Measurements from ENCODE around the gene VGF. TPM values are rescaled to one million over a fixed set of nuclear protein-coding genes. Genes with fewer than 3 reads are reported as not detected.

Gene VGF
- total and polyA plus RNA-seq, 7 donors: 0.03 to 4.3 (median 0.10) TPM; not detected in 4

DNA sequence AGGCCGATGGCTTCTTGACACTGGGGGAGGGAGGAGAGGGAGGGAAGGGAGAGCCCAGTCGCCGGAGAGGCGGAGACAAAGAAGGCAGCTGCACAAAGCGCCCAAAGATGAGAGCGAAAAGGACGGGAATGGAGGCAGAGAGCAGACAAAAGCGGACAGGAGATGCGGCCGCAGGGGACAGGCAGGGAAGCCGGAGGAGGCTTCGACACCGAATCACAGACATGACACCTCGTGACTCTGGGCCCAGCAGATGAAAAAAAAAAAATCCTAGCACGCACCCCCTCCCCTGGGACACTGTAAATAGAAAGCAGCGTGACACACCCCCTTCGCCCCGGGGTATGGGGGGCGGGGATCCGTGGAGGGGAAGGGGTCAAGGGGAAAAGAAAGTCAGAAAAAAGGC is 13.7 kb upstream of the VGF start:
- intact Hi-C loops (cut with DNase I): no loop called here
- DNase-seq (no peak), ATAC-seq (no peak)
- no peak overlapping the region for H3K4me3 ChIP-seq
- no peaks in the 10 kb centered on the region for H3K36me3 ChIP-seq (ENCODE audit: insufficient read depth in 1 of 2, low read depth in 1 of 2)
- H3K27me3 ChIP-seq (ENCODE audit: insufficient read depth in 3 of 3, low read length in 2 of 3): peaks cover 0 to 82% (median 24%) of the 10 kb centered on the region in 3 donors
- H3K27ac ChIP-seq: no peak overlapping the region
- H3K4me1 ChIP-seq: no peaks in the 10 kb centered on the region
- H3K9me3 ChIP-seq: no peaks in the 10 kb centered on the region
- 1% methylated on average over 18 to 20 of the region's 20 CpGs for WGBS, 3 donors
- TF ChIP-seq, protein P1, sequence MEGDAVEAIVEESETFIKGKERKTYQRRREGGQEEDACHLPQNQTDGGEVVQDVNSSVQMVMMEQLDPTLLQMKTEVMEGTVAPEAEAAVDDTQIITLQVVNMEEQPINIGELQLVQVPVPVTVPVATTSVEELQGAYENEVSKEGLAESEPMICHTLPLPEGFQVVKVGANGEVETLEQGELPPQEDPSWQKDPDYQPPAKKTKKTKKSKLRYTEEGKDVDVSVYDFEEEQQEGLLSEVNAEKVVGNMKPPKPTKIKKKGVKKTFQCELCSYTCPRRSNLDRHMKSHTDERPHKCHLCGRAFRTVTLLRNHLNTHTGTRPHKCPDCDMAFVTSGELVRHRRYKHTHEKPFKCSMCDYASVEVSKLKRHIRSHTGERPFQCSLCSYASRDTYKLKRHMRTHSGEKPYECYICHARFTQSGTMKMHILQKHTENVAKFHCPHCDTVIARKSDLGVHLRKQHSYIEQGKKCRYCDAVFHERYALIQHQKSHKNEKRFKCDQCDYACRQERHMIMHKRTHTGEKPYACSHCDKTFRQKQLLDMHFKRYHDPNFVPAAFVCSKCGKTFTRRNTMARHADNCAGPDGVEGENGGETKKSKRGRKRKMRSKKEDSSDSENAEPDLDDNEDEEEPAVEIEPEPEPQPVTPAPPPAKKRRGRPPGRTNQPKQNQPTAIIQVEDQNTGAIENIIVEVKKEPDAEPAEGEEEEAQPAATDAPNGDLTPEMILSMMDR (IDR thresholded peaks at IDR 0.05): no peak

DNA sequence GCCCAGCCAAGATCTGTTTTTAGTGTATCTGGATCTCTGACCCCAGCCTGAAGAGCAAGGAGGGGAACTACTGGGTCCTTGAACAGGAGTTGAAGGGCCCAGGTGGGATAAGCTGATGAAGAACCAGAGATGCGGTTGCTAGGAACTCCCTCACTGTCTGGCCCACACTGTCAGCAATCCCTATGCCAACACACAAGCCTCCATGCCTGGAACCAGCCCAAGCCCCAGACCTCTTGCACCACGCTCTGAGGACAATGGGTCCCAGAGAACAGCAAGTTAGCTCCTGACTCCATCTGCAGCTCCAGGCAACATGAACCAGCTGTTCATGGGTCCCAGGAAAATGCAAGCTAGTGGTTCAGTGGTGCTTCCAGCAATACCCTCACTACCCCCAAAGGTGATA is 12.3 kb upstream of the VGF start:
- H3K4me1 ChIP-seq: peaks cover 11% of the 10 kb centered on the region
- no peak overlapping the region for H3K27ac ChIP-seq
- no peak overlapping the region for H3K4me3 ChIP-seq
- TF ChIP-seq, protein P1 (IDR thresholded peaks at IDR 0.05): no peak
- H3K36me3 ChIP-seq (ENCODE audit: insufficient read depth in 1 of 2, low read depth in 1 of 2): no peaks in the 10 kb centered on the region
- intact Hi-C loops (cut with DNase I): no loop called here
- ATAC-seq: no peak
- H3K27me3 ChIP-seq (ENCODE audit: insufficient read depth in 3 of 3, low read length in 2 of 3): peaks cover 0 to 90% (median 36%) of the 10 kb centered on the region in 3 donors
- 44 to 64% (median 61%) methylated on average over 2 of the region's 2 CpGs for WGBS, 3 donors
- no peaks in the 10 kb centered on the region for H3K9me3 ChIP-seq
- no peak for DNase-seq

DNA sequence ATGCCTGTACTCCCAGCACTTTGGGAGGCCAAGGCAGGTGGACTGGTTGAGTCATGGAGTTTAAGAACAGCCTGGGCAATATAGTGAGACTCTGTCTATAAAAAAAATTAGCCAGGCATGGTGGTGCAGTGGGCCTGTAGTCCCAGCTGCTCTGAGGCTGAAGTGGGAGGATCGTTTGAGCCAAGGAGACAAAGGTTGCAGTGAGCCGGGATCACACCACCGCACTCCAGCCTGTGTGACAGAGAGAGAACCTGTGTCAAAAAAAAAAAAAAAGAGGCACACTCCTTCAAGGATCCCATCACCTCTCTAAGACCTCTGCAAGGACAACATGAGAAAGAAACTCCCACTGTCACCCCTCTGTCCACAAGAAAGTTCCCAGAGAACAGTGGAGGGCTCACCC is 10.3 kb upstream of the VGF start:
- H3K4me1 ChIP-seq: peaks cover 17% of the 10 kb centered on the region
- no peaks in the 10 kb centered on the region for H3K36me3 ChIP-seq (ENCODE audit: insufficient read depth in 1 of 2, low read depth in 1 of 2)
- DNase-seq (no peak), ATAC-seq (no peak)
- peaks cover 0 to 99% (median 48%) of the 10 kb centered on the region in 3 donors for H3K27me3 ChIP-seq (ENCODE audit: insufficient read depth in 3 of 3, low read length in 2 of 3)
- H3K27ac ChIP-seq: no peak overlapping the region
- TF ChIP-seq, protein P1 (IDR thresholded peaks at IDR 0.05): no peak
- H3K9me3 ChIP-seq: no peaks in the 10 kb centered on the region
- 23 to 38% (median 38%) methylated on average over 3 of the region's 3 CpGs for WGBS, 3 donors
- intact Hi-C loops (cut with DNase I): no loop called here
- no peak overlapping the region for H3K4me3 ChIP-seq

DNA sequence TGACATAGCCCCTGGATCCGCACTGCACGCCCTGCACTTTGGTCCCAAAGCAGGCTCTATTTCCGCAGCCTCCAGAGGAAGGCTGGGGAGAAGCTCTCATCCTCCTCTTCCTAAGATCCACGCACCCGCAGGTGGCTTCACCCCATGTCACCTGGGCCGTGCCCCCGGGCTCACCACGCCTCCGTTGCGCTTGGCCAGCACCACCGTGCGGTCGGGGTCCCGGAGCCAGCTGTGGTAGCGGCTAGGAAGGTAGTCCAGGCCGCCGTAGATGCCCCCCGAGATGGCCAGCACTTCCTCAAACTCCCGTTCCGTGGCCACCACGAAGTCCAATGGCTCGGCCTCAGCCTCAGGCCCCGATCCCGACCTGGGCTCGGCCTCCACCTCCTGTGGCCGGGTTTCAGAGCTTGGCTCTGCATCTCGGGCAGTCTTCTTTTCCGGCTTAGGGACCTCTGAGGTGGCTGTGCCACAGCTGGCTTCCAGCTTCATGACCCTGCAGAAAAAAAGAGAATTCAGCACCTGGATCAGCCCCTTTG is 9.0 kb upstream of the VGF start:
- no peak for ATAC-seq

More for the DNA sequence above, 9.0 kb upstream of the VGF start:
- 4 to 5% (median 5%) methylated on average over 26 to 28 of the region's 28 CpGs for WGBS, 3 donors
- Histone ChIP-seq H3K9me3 (no peaks in the 10 kb centered on the region), H3K27me3 (ENCODE audit: insufficient read depth in 3 of 3, low read length in 2 of 3) (peaks cover 0 to 99% (median 50%) of the 10 kb centered on the region in 3 donors), H3K36me3 (ENCODE audit: insufficient read depth in 1 of 2, low read depth in 1 of 2) (no peaks in the 10 kb centered on the region), H3K4me1 (peaks cover 17% of the 10 kb centered on the region), H3K27ac (no peak overlapping the region), H3K4me3 (no peak overlapping the region)
- TF ChIP-seq, protein P1 (IDR thresholded peaks at IDR 0.05): no peak
- DNase-seq: no peak
- intact Hi-C loops (cut with DNase I): no loop called here
